GM18508 (cell line): ENCODE results near the gene LCA5.
"Not testable (repeated sequence)": the region's sequence is repeated elsewhere in the genome, so short reads cannot be mapped to it uniquely, and the experiment has no call there.

Experiments
- ATAC-seq: cut with Tn5 transposase; IDR thresholded peaks from one replicate; pipeline ENCODE4 v1.9.1; 2021; ENCODE audit warnings: moderate number of reproducible peaks; ENCODE audit not compliant: insufficient read depth, unreplicated experiment

The LCA5 gene

DNA sequence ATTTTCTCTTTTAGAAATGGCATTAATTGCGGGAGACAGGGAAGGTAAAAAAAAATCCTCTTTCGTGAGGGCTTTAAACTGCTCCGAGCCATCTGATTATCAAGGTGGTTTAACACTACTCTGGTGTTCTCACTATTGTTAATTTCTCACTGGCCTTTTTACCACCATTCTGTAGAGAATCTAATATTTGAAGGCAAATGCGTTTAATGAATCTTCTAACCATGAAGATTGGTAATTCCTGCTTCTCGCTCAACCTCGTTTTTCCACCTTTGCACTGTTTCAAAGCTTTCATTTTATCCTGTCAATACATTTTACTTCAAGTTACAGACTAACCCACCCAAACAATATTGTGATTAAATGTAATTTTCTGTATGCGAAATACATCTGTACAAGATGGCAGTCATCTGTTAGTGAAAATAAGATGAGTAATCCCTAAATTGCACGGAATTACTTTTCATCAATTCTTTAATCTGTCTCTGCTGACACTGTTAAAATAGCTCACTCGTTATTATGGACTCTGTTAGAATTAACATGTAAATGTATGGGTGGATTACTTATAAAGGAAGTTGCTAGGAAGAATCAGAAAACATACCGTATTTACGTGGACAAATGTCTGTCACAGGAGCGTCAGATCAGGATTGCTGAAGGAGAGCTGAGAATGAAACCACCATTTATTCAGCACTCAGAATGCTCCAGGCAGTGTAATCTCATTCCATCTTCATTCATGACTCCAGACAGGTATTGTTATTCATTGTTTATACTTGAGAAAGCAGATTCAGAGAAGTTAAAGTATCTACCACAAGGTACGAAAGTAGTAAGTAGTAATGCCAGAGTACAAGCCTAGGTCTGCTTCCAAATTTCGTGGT, 1.1 kb upstream of the LCA5 start:
- no peak for ATAC-seq

DNA sequence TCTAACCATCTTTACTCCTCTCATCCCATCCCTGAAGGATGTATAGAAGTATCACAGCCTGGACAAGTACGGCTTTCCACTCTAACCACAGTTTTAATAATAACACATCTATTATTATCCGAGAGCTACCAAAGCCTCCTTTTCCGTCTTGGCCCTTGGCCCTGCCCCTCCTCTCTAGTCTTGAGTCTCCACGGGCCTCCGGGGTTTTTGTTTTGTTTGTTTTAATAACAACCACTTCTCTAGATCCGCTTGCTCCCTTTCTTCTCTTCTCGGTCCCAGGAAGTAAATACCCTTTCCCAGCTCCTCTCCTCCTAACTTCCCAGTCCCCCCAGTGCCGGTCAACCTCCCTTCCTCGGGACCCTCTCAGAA, 661 bp downstream of the LCA5 start:
- ATAC-seq, result no peak

GRCh38 chr6:79529567-79529966, 7.7 kb downstream of the LCA5 start:
- ATAC-seq, result not testable (repeated sequence)

DNA sequence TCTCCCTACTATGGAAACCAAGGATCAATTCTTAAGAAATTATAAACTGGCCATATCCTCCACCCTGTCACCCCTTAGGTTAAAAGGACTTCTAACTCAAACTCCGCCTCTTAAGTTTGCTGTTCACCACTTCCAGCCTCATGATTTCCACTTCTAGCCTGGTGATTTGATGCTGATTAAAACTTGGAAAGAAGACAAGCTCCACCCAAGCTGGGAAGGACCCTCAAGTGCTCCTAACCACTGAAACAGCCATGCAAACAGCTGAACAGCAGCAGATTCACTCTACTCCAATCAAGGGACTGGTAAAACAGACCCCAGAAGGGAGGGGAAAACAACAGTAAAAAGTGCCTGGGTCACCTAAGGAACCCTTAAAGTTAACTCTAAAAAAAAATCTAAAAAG, 10.3 kb downstream of the LCA5 start:
- ATAC-seq, result no peak

DNA sequence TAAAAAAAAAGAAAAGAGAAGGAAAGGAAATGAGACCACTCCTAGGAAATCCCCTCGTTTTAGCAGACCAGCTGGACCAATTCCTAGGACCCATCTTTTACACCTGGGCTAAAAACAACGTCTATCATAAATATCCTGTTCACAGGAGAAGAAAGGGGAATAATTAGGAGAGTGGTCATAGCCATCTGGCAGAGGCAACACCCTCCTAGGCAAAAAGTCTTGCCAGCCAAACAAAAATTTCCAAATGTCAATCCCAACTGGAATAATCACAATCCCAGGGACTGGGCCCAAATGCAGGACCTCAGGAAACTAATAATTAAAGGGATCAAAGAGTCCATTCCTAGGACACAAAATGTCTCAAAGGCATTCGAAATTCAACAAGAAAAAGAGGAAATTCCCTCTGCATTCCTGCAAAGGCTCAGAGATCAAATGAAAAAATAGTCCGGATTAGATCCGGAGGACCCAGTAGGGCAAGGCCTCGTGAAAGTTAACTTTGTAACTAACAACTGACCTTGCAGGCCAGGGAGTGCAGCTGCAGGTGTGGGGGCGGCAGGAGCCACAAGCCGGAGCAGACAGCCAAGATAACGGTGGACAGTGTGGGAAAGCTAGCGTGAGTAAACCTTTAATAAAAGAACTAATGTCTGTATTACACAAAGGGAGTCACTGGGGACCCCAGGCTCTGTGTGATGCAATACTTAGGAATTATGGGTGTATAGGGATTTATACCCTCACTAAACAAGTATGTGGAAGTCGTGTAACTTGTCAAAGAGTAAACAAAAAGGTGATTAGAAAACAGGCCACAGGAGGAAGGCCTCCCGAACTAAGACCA, 11.7 kb downstream of the LCA5 start:
- no peak for ATAC-seq

- ATAC-seq, result no peak
Measured at GRCh38 chr6:79524065-79524464, 13.2 kb downstream of the LCA5 start.

- ATAC-seq, result no peak
Measured at GRCh38 chr6:79522609-79523008, 14.6 kb downstream of the LCA5 start.

DNA sequence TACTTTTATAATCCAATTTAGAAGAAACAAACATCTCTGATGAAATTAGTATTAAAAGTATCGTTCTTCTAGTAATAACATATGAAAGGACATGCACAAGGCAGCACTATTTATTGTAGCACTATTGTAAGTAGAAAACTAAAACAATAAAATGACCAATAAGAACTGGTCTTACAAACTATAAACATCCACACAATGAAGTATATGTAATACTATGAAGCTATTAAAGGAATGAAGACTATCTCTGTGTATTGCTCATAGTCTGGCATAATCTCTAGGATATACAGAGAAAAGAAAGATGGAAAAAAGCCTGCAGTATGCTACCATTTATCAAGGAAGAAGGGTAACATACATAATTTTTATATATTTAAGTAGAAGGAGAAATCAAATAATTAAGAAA, 16.7 kb downstream of the LCA5 start:
- ATAC-seq, result no peak

DNA sequence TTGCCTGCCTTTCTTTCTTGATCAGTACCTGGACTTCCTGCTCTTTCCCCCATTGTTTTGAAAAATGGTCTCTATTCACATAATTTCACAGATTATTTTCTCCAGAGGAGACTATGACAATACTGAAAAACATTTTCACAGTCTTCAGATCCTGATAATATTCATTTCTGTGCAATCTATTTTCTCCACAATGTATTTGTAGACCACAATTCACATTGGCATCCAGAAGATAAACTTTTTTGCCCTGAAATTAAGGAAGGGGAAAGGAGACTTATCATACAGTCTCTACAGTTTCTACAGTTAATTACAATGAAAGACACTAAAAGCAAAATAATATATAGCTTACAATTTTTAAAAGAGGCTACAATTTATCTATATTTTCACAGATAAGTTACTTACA, 18.4 kb downstream of the LCA5 start:
- no peak for ATAC-seq

GRCh38 chr6:79515436-79515835, 21.8 kb downstream of the LCA5 start:
- no peak for ATAC-seq

DNA sequence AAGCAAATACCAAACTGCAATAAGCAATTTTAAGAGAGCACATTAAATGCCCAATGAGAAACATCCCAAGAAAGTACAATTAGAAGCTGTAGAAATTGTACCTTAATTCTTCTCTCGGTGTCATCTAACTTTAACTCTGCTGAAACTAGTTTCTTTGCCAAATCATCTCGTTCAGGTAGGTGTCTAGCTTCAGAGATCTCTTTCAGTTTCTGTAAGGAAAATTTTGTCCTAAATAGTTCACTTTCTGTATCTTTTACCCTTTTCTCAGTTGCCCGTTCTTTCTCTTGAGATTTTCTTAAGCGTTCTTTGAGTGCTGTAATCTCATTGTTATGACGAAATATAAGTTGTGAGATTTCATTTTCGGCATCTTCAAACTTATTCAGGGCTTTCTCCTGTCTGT, 24.1 kb downstream of the LCA5 start:
- ATAC-seq, result no peak

- no peak for ATAC-seq
Measured at GRCh38 chr6:79512014-79512413, 25.2 kb downstream of the LCA5 start.

GRCh38 chr6:79510707-79511106, 26.5 kb downstream of the LCA5 start:
- no peak for ATAC-seq

DNA sequence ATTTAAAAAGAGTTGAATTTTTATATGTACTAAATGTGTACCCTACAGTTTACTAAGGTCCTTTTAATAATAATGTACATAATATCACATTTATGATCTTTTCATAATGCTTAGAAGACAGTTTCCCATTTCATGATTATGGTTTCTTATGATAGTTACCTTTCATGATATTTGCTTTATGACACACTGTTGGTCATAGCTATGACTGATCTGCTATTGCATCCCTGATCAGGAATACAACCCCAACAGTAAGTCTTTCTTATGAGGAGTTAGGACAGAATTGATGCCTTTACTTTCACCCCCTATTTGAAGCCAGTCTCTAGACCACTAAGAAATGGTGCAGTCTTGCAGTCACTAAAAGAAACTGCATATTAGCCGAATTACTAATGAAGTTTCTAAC, 31.0 kb downstream of the LCA5 start:
- ATAC-seq, result no peak

DNA sequence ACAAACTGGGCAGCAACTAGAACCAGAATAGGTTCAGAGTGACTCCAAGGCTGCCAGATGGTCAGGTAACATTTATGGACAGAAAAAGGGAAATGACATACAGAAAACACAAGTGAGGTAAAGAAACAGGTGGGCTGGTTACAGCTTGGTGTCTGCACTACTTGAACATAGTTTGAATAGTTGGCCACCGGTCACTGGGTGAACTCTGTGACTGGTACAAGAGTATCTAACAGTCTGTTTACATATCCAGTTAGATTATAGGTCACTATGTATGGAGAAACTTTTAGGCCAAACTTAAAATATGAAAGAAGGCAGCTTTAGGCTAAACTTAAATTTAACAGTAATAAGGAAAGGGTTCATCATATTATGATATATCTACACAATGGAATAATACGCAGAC, 32.9 kb downstream of the LCA5 start:
- no peak for ATAC-seq

GRCh38 chr6:79498842-79499241, 38.4 kb downstream of the LCA5 start:
- no peak for ATAC-seq

GRCh38 chr6:79495246-79495645, 42.0 kb downstream of the LCA5 start:
- ATAC-seq, result no peak

GRCh38 chr6:79494841-79495240, 42.4 kb downstream of the LCA5 start:
- no peak for ATAC-seq

- ATAC-seq, result no peak
Measured at GRCh38 chr6:79470728-79471127, 66.5 kb downstream of the LCA5 start.

DNA sequence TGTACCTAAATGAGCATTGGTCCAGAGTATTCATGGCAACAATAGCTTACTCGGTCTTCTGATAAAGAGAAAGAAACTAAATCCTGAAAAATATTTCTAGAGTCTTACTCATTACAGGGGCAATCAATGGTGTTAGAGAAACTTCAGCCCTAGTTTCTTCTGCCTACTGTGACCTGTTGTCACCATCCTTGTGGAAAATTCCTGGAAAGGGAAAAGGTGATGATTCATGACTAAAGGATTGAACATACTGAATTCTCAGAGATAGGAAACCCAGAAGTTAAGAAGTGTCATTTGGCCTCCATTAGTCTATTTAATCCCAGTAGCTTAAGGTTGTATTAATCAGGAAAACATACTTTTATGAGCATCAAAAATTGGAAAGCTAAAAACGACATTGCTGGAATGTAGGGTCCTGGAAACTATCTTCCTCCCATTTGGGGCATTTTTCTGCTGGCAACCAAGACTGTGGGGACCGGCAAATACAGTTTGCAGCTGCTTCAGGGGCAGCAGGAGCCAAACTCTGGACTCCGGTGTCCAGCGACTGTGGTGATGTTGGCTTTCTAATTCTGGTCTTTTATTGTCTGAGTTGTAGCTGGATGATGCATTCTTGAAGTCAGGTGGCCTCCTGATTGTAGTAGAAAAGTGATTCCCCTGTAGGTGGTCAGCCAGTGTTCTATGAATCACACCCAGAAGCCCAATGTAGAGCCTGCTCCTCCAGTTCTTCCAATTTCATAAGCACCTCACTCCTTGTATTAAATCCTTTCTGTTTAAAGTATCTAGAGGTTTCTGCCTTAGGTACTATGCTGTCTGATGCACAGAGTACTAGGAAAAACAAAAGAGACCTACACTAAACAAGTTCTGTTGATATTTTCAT, 67.6 kb downstream of the LCA5 start:
- no peak for ATAC-seq

GRCh38 chr6:79468587-79468986, 68.6 kb downstream of the LCA5 start:
- no peak for ATAC-seq
